HFF-Myc (cell line): ENCODE measurements around the gene SEMA3G.
A peak's percentile ranks its signal among the peaks of the same experiment; 100 is the strongest.

Experiments
- DNase-seq: peaks from one replicate; pipeline ENCODE4 v3.0.0-alpha.2; 2011; ENCODE audit warnings: low read depth; ENCODE audit errors: extremely low read depth
- H3K4me3 ChIP-seq: replicated peaks from 2 replicates; pipeline ENCODE4 v1.5.1; 2011; ENCODE audit warnings: low read depth, mild to moderate bottlenecking, control low read depth, low read length
- TF ChIP-seq, protein P1 (sequence below): IDR thresholded peaks from 2 replicates; pipeline ENCODE4 v1.5.1; 2012; ENCODE audit warnings: mild to moderate bottlenecking, low read depth, low read length, control low read depth; ENCODE audit errors: missing control alignments

SEMA3G gene

DNA sequence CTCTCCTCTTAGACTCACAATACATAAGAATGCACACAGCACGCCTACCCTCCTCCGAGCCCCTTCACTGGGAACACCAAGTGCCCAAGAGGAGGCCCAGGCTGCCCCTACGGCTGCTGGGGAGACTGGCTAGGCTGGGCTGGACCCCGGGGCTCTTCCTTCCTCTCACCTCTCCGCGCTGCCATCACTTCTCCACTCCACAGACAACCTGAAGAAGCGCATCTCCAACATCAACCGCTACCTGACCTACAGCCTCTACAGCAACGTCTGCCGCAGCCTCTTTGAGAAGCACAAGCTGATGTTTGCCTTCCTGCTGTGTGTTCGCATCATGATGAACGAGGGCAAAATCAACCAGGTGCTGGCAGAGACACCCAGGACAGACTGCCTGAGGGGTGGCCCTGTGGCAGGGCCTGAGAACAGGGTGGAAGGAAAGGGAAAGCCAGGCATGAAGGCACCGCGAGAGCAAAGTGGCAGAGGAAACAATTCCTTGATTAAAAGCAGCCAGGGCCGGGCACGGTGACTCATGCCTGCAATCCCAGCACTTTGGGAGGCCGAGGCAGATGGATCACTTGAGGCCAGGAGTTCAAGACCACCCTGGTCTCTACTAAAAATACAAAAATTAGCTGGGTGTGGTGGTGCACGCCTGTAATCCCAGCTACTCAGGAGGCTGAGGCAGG, 51.6 kb downstream of the SEMA3G start:
- TF ChIP-seq, protein P1, sequence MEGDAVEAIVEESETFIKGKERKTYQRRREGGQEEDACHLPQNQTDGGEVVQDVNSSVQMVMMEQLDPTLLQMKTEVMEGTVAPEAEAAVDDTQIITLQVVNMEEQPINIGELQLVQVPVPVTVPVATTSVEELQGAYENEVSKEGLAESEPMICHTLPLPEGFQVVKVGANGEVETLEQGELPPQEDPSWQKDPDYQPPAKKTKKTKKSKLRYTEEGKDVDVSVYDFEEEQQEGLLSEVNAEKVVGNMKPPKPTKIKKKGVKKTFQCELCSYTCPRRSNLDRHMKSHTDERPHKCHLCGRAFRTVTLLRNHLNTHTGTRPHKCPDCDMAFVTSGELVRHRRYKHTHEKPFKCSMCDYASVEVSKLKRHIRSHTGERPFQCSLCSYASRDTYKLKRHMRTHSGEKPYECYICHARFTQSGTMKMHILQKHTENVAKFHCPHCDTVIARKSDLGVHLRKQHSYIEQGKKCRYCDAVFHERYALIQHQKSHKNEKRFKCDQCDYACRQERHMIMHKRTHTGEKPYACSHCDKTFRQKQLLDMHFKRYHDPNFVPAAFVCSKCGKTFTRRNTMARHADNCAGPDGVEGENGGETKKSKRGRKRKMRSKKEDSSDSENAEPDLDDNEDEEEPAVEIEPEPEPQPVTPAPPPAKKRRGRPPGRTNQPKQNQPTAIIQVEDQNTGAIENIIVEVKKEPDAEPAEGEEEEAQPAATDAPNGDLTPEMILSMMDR: no peak
- H3K4me3 ChIP-seq: no peak overlapping the region
- DNase-seq: no peak

DNA sequence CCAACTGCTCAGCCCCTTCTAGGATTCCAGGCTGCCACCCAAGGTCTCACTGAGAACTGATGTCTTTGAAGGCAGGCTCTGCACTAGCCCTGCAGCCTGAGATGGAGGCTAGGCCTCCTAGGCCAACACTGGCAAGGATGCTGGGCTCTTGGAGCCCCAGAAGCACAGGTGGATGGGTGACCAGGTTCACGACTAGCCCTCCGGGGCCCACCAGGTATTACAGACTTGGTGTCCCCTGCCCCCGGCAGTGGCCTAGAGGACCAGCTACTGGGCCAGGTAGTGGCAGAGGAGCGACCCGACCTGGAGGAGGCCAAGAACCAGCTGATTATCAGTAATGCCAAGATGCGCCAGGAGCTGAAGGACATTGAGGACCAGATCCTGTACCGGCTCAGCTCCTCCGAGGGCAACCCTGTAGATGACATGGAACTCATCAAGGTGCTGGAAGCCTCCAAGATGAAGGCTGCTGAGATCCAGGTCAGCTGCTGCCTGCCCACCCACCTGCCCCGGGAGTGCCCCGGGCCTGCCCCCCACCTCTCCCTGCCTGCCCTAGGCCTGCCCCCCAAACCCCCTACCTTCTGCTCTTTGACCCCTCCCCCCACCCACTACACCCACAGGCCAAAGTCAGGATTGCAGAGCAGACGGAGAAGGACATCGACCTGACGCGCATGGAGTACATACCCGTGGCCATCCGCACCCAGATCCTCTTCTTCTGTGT, 52.5 kb downstream of the SEMA3G start:
- TF ChIP-seq, protein P1: no peak
- no peak for DNase-seq
- H3K4me3 ChIP-seq: no peak overlapping the region

DNA sequence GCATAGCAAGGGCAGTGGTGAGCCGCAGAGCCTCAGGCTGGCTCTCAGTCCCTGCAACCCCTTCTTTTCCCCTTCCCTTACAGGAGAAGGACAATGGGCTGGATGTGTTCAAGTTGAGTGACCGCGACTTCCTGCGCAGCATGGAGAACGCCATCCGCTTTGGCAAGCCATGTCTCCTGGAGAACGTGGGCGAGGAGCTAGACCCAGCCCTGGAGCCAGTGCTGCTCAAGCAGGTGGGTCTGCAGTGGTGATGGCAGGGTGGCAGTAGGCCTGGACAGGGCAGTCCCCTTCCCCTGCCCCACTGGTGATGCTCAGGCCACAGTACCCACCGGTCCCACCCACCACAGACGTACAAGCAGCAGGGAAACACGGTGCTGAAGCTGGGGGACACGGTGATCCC, 53.8 kb downstream of the SEMA3G start:
- TF ChIP-seq, protein P1: no peak
- DNase-seq: no peak
- no peak overlapping the region for H3K4me3 ChIP-seq

DNA sequence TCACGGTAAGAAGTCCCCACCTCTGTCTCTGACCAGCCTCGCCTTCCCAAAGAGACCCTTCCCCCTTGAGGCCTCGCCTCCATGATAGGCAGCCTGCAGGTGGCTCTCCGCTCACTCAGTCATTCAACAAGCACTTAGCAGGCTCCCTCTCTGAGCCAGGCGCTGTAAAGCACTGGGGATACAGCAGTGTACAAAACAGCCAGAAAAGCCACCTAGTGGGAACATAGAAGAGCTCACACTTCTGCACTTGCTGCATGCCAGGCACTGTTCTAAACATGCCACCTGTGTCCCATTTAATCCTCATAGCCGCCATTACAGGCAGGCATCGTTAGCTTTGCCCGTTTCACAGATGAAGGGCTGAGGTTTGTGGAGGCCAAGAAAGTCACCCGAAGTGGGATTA, 56.0 kb downstream of the SEMA3G start:
- H3K4me3 ChIP-seq: no peak overlapping the region
- TF ChIP-seq, protein P1: peak; percentile 12
- no peak for DNase-seq

DNA sequence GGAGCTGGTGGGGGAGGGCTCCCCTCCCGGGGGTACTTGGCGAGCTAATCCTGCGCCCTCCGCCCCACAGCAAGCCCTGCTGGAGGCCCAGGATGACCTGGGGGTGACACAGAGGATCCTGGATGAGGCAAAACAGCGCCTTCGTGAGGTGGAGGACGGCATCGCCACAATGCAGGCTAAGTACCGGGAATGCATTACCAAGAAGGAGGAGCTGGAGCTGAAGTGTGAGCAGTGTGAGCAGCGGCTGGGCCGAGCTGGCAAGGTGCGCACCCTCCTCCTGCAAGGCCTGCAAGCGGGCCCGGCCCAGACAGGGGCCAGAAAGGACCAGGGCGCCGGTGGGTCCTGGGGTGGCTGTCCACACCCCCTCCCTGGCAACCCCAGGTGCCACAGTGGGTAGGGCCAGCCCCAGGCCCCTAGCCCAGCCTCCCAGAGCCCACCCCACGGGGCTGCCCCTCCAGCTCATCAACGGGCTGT, 56.5 kb downstream of the SEMA3G start:
- no peak for DNase-seq
- no peak overlapping the region for H3K4me3 ChIP-seq
- TF ChIP-seq, protein P1: no peak

DNA sequence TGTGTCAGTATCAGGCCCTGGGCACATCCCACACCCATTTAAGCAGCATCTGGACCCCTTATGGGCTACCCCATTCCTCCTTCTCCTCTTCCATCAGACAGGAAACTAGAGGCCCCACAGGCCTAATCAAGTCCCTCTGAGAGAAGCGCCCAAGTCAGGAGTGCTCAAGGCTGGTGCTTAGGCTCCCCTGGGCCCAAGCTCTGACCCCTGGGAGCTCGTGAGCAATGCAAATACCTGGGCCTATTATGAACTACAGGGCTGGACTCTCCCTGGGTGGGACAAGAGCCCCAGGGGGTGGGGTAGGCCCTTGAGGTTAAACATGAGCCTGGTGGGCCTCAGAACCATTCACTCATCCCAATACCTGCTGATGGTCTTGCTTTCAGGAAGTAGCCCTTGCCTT, 57.4 kb downstream of the SEMA3G start:
- no peak for DNase-seq
- TF ChIP-seq, protein P1: no peak
- H3K4me3 ChIP-seq: no peak overlapping the region
